ENCODE data around the gene MRFAP1L1.

GRCh38 chr4:6753103-6753560, 43.5 kb upstream of the MRFAP1L1 start:
- TF ChIP-seq CTCF (IDR thresholded peaks at IDR 0.05; ENCODE audit: low read depth, low read length, missing input control) (no peak), YY1 (IDR thresholded peaks at IDR 0.05) (no peak), SP1 (IDR thresholded peaks at IDR 0.05) (peak; percentile 92), RXRA (IDR thresholded peaks at IDR 0.05) (peak; percentile 87 to 92), MAX (IDR thresholded peaks at IDR 0.05) (no peak), GABPA (IDR thresholded peaks at IDR 0.05 in 1 of 2, conservative IDR thresholded peaks at IDR 0.05 in 1 of 2) (peak in 1 of 2 donors; percentile 31), REST (IDR thresholded peaks at IDR 0.05) (peak; percentile 85), RAD21 (IDR thresholded peaks at IDR 0.05) (peak; percentile 30 to 33), EGR1 (IDR thresholded peaks at IDR 0.05; ENCODE audit: low read depth in 2 of 2) (no peak), TAF1 (conservative IDR thresholded peaks at IDR 0.05) (peak; percentile 51), JUND (IDR thresholded peaks at IDR 0.05) (no peak), ATF3 (IDR thresholded peaks at IDR 0.05) (no peak), ZBTB33 (IDR thresholded peaks at IDR 0.05) (peak; percentile 46)
